RWPE2 (cell line): ENCODE data around the gene PRR5L.

Source experiments
- ATAC-seq: fragments of 200-7000 bp; cut with Tn5 transposase; 3 replicates; pipeline ENCODE4 v1.9.1; 2021; ENCODE audit warnings: low read depth
- DNase-seq: peaks from one replicate; pipeline ENCODE4 v3.0.0-alpha.2; 2020; ENCODE audit warnings: low spot score
- H3K27ac ChIP-seq: fragments of 450-650 bp; 2 replicates; pipeline ENCODE4 v1.5.1; 2017; ENCODE audit warnings: mild to moderate bottlenecking; ENCODE audit not compliant: poor library complexity, severe bottlenecking
- H3K27me3 ChIP-seq: fragments of 250-450 bp; sonication (Bioruptor Pico); 2 replicates; pipeline ENCODE4 v1.5.1; 2021; ENCODE audit warnings: mild to moderate bottlenecking, moderate library complexity; ENCODE audit not compliant: insufficient read depth, poor library complexity, severe bottlenecking
- H3K36me3 ChIP-seq: fragments of 250-450 bp; sonication (Bioruptor Pico); 2 replicates; pipeline ENCODE4 v1.5.1; 2020; ENCODE audit warnings: low read depth, mild to moderate bottlenecking, moderate library complexity
- H3K4me1 ChIP-seq: fragments of 250-450 bp; sonication (Bioruptor Pico); 2 replicates; pipeline ENCODE4 v1.5.1; 2021; ENCODE audit warnings: mild to moderate bottlenecking, moderate library complexity; ENCODE audit not compliant: insufficient read depth, poor library complexity, severe bottlenecking
- H3K4me3 ChIP-seq: fragments of 250-450 bp; sonication (Bioruptor Pico); 2 replicates; pipeline ENCODE4 v1.5.1; 2021; ENCODE audit warnings: mild to moderate bottlenecking, moderate library complexity; ENCODE audit not compliant: severe bottlenecking
- H3K9me3 ChIP-seq: fragments of 250-450 bp; sonication (Bioruptor Pico); 2 replicates; pipeline ENCODE4 v1.5.1; 2021; ENCODE audit warnings: mild to moderate bottlenecking, moderate library complexity; ENCODE audit not compliant: severe bottlenecking
- TF ChIP-seq, protein P1 (sequence below): fragments of 450-650 bp; IDR thresholded peaks from one replicate; pipeline ENCODE4 v1.5.1; 2017; ENCODE audit warnings: mild to moderate bottlenecking, moderate library complexity; ENCODE audit not compliant: poor library complexity, severe bottlenecking

The PRR5L gene

DNA sequence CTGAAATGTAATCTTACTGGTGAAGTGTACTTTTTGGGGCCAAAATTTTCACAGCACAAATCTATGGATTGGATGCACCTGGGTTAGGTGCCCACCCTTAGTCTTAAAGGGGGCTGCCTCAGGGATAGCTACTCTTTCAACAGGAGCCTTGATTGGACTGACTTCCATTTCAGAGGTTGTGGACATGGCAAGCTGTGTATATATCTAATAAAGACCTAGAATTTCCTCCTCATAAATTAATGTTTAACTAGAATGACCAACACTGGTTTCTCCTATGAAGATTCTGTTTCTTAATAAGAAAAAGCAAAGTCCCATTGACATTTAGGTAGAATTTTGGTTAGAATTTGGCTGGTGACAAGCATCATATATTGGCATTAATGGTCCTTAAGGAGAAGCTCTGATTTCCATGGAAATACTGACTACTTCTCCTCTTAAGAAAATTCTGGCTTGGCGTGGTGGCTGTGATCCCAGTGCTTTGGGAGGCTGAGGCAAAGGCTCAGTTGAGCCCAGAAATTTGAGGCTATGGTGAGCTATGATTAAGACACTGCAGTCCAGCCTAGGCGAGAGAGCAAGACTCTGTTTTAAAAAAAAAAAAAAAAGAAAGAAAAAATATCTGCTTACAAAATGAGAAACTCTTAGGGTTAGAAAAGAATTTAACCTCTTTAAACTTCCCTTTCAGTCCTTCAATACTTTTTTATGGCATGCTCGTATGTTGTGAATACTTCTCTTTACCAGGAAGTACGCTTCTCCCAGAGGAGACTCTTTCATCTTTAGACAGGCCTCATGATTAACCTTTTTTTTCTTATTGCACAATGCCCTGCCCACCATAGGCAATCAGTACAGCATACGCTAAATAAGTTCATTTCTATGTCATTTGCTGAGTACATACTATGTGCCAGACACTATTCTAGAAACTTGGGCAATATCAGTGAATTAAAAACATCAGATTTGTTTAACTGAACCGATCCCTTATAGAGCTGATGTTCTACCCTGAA, 77.2 kb downstream of the PRR5L start:
- H3K4me1 ChIP-seq, result peaks cover 25% of the 10 kb centered on the region
- H3K27me3 ChIP-seq, result no peaks in the 10 kb centered on the region
- H3K4me3 ChIP-seq, result no peak overlapping the region
- TF ChIP-seq, protein P1, sequence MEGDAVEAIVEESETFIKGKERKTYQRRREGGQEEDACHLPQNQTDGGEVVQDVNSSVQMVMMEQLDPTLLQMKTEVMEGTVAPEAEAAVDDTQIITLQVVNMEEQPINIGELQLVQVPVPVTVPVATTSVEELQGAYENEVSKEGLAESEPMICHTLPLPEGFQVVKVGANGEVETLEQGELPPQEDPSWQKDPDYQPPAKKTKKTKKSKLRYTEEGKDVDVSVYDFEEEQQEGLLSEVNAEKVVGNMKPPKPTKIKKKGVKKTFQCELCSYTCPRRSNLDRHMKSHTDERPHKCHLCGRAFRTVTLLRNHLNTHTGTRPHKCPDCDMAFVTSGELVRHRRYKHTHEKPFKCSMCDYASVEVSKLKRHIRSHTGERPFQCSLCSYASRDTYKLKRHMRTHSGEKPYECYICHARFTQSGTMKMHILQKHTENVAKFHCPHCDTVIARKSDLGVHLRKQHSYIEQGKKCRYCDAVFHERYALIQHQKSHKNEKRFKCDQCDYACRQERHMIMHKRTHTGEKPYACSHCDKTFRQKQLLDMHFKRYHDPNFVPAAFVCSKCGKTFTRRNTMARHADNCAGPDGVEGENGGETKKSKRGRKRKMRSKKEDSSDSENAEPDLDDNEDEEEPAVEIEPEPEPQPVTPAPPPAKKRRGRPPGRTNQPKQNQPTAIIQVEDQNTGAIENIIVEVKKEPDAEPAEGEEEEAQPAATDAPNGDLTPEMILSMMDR, result no peak
- no peak for DNase-seq
- ATAC-seq, result no peak
- peaks cover 7% of the 10 kb centered on the region for H3K36me3 ChIP-seq
- peak overlapping the region; percentile 58 for H3K27ac ChIP-seq
- no peaks in the 10 kb centered on the region for H3K9me3 ChIP-seq

DNA sequence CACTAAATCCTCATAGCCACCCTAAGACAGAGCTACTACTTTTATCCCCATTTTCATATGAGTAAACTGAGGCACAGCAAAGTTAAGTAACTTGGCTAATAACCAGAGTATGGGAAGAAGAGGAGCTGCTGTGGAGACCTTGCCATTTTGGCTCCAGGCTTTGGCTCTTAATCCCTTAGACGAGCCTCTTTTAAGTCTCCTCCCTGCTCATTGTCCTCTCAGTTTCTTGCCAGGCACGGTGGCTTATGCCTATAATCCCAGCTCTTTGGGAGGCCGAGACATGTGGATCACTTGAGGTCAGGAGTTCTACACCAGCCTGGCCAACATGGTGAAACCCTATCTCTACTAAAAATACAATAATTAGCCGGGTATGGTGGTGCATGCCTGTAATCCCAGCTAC, 78.6 kb downstream of the PRR5L start:
- Histone ChIP-seq H3K27me3 (no peaks in the 10 kb centered on the region), H3K9me3 (no peaks in the 10 kb centered on the region), H3K4me3 (no peak overlapping the region), H3K4me1 (peaks cover 38% of the 10 kb centered on the region), H3K36me3 (peaks cover 21% of the 10 kb centered on the region), H3K27ac (no peak overlapping the region)
- DNase-seq (no peak), ATAC-seq (no peak)
- TF ChIP-seq, protein P1, result no peak

DNA sequence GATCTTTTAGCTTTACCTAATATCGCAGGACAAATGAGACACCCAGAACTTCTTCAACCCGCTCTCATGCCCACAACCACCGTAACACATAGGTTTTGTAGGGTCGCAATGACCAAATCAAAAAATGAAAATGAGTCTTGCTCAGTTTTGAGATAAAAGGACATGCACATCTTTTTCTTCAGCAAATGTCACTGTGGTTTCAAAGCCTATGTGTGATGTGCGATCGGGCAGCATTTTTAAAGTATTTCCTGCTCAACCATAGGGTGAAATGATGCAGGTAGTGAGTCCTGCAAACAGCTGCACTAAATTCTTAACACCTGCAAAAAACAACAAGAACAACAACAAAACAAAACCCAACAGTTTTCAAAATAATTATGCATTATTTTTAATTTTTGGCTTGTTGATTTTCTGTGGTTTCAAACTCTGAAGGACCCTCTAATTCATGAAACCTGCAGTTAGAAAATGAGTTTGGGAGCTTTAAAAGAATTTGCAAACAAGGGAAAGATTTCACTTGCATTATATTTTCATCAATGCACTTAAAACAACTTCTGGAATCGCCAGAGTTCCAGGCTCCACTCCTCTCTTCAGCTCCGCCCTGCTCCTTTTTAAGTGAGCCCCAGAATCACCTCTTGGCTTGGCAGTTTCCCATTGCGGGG, 79.4 kb downstream of the PRR5L start:
- H3K4me3 ChIP-seq, result peak overlapping the region; percentile 89
- TF ChIP-seq, protein P1, result no peak
- peaks cover 29% of the 10 kb centered on the region for H3K36me3 ChIP-seq
- H3K4me1 ChIP-seq, result peaks cover 38% of the 10 kb centered on the region
- H3K9me3 ChIP-seq, result no peaks in the 10 kb centered on the region
- H3K27me3 ChIP-seq, result no peaks in the 10 kb centered on the region
- H3K27ac ChIP-seq, result peak overlapping the region; percentile 74
- no peak for DNase-seq
- ATAC-seq, result no peak

DNA sequence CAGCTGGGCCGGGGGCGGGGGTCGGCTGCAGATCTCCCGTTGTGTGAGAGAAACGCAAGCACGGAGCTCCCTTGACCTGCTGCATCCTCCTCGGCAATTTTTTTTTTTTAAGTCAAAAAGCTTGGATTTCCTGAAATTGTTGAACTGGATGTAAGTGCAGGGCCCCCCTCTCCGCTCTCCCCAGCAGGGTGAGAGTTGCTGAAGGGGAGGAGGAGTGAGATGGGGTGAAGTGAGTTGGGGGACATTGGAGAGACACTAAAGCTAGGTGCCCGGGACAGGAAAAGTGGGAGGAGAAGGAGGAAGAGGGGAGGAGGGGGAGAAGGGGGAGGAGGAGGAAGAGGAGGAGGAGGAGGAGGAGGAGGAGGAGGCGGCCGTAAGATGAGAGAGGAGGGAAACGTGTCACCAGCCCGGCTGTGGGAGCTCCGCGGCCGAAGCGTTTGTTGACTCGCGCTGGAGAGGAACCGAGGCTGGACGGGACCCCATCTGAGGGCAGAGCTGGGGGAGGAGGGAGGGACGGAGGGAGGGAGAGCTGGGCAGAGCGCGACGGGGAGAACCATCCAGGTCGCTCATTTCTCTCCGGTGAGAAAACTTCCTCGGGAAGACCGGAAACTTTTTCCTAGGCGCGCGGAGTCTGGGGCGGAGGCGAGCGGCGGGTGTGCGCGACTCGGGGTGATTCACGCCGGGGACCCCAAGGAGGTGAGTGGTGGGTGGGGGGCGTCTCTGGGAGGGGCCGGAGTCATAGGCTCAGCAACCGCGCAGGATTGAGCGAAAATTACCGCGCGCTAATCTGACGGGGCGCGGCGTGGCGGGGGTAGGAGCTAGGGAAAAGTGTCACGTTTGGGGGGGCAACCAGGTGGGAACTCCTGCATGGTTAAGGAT, 80.2 kb downstream of the PRR5L start:
- Histone ChIP-seq H3K27me3 (no peaks in the 10 kb centered on the region), H3K4me3 (peak overlapping the region; percentile 89), H3K36me3 (peaks cover 36% of the 10 kb centered on the region), H3K4me1 (peaks cover 38% of the 10 kb centered on the region), H3K9me3 (no peaks in the 10 kb centered on the region), H3K27ac (peak overlapping the region; percentile 74)
- no peak for DNase-seq
- TF ChIP-seq, protein P1, result no peak
- peak; percentile 39 for ATAC-seq
